22Rv1 (cell line): ENCODE results near the gene TBC1D22A.

Source experiments
- H3K27ac ChIP-seq: fragments of 450-650 bp; 2 replicates; pipeline ENCODE4 v1.5.1; 2017
- CTCF ChIP-seq: fragments of 450-650 bp; IDR thresholded peaks from 2 replicates; pipeline ENCODE4 v1.5.1; 2017; ENCODE audit warnings: mild to moderate bottlenecking
- ZFX ChIP-seq: fragments of 450-650 bp; IDR thresholded peaks from 2 replicates; pipeline ENCODE4 v1.6.1; 2017; ENCODE audit warnings: antibody characterized with exemption, borderline replicate concordance

The TBC1D22A gene

GRCh38 chr22:47030881-47031627 is 268.6 kb downstream of the TBC1D22A start:
- no peak overlapping the region for H3K27ac ChIP-seq
- TF ChIP-seq ZFX, result no peak
- TF ChIP-seq CTCF, result no peak

- no peak for TF ChIP-seq CTCF
- no peak for TF ChIP-seq ZFX
- H3K27ac ChIP-seq, result no peak overlapping the region
Observed at GRCh38 chr22:47031628-47031915, 269.1 kb downstream of the TBC1D22A start.

- no peak overlapping the region for H3K27ac ChIP-seq
- TF ChIP-seq CTCF (no peak), ZFX (no peak)
Observed at GRCh38 chr22:47032091-47032943, 269.9 kb downstream of the TBC1D22A start.

GRCh38 chr22:47032956-47033647 is 270.7 kb downstream of the TBC1D22A start:
- no peak overlapping the region for H3K27ac ChIP-seq
- no peak for TF ChIP-seq ZFX
- TF ChIP-seq CTCF, result no peak

- TF ChIP-seq ZFX, result no peak
- no peak for TF ChIP-seq CTCF
- H3K27ac ChIP-seq, result no peak overlapping the region
Observed at GRCh38 chr22:47033648-47034000, 271.2 kb downstream of the TBC1D22A start.

- no peak for TF ChIP-seq ZFX
- no peak for TF ChIP-seq CTCF
- no peak overlapping the region for H3K27ac ChIP-seq
Observed at GRCh38 chr22:47034076-47034808, 271.8 kb downstream of the TBC1D22A start.
